HepG2 (cell line): Measurements from ENCODE around the gene MAMSTR.

ENCODE experiments used
- DR1 ChIP-seq: sonication (generic); formaldehyde crosslinking; IDR thresholded peaks from 2 replicates; pipeline ENCODE4 v1.8.0; 2021; ENCODE audit warnings: mild to moderate bottlenecking, missing genetic modification reagents, inconsistent platforms
- FOXM1 ChIP-seq: sonication (generic); formaldehyde crosslinking; IDR thresholded peaks from 2 replicates; pipeline ENCODE4 v1.5.0; 2020; ENCODE audit warnings: missing genetic modification reagents
- GTF2F1 ChIP-seq: fragments of 150-350 bp; IDR thresholded peaks from 2 replicates; pipeline ENCODE4 v1.6.1; 2014; ENCODE audit warnings: low read length
- IRF2 ChIP-seq: IDR thresholded peaks from 2 replicates; pipeline ENCODE4 v1.6.1; 2018; ENCODE audit warnings: missing genetic modification reagents, missing compliant biosample characterization
- ZFP36 ChIP-seq: fragments of 150-350 bp; IDR thresholded peaks from 2 replicates; pipeline ENCODE4 v1.6.1; 2018; ENCODE audit warnings: borderline replicate concordance, low read length, low read depth; ENCODE audit not compliant: partially characterized antibody
- ZZZ3 ChIP-seq: sonication (generic); formaldehyde crosslinking; IDR thresholded peaks from 2 replicates; pipeline ENCODE4 v1.4.0; 2020; ENCODE audit warnings: missing genetic modification reagents, mild to moderate bottlenecking, borderline replicate concordance
- TF ChIP-seq, protein P1 (sequence below): IDR thresholded peaks from 2 replicates; pipeline ENCODE4 v1.6.1; 2012; ENCODE audit warnings: low read depth, low read length, improper control_type of control experiment
- TF ChIP-seq, protein P2 (sequence below): sonication (generic); formaldehyde crosslinking; IDR thresholded peaks from 2 replicates; pipeline ENCODE4 v1.5.0; 2020; ENCODE audit warnings: missing genetic modification reagents, mild to moderate bottlenecking, borderline replicate concordance

GRCh38 chr19:48703316-48703715, 16.2 kb downstream of the MAMSTR start:
- TF ChIP-seq, protein P1, sequence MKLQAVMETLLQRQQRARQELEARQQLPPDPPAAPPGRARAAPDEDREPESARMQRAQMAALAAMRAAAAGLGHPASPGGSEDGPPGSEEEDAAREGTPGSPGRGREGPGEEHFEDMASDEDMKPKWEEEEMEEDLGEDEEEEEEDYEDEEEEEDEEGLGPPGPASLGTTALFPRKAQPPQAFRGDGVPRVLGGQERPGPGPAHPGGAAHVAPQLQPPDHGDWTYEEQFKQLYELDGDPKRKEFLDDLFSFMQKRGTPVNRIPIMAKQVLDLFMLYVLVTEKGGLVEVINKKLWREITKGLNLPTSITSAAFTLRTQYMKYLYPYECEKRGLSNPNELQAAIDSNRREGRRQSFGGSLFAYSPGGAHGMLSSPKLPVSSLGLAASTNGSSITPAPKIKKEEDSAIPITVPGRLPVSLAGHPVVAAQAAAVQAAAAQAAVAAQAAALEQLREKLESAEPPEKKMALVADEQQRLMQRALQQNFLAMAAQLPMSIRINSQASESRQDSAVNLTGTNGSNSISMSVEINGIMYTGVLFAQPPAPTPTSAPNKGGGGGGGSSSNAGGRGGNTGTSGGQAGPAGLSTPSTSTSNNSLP = no peak
- TF ChIP-seq IRF2 (no peak), FOXM1 (CRISPR knock-in tag) (no peak), DR1 (CRISPR knock-in tag) (no peak), GTF2F1 (no peak), ZFP36 (no peak), ZZZ3 (CRISPR knock-in tag) (no peak)
- TF ChIP-seq, protein P2, sequence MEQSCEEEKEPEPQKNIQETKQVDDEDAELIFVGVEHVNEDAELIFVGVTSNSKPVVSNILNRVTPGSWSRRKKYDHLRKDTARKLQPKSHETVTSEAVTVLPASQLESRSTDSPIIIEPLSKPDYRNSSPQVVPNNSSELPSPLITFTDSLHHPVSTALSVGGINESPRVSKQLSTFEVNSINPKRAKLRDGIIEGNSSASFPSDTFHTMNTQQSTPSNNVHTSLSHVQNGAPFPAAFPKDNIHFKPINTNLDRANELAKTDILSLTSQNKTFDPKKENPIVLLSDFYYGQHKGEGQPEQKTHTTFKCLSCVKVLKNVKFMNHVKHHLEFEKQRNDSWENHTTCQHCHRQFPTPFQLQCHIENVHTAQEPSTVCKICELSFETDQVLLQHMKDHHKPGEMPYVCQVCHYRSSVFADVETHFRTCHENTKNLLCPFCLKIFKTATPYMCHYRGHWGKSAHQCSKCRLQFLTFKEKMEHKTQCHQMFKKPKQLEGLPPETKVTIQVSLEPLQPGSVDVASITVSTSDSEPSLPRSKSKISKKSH = no peak
